K562 (cell line): ENCODE measurements around the gene KRT26. TPM values are rescaled to one million over a fixed set of nuclear protein-coding genes. Genes with fewer than 3 reads are reported as not detected.

ENCODE experiments used
- ATAC-seq: fragments of 200-7000 bp; cut with Tn5 transposase; 3 replicates; pipeline ENCODE4 v1.9.1; 2020; ENCODE audit warnings: moderate library complexity
- BruUV-seq: library from RNA; stranded (reverse); fragments of 400-500 nt; replicated peaks from 2 replicates; lab custom pipeline; 2021; lab: Mats Ljungman, UMichigan
- CTCF ChIA-PET: fragments of 300-600 bp; formaldehyde crosslinking; extraction: SDS; loops from one replicate; lab custom pipeline; 2021; ENCODE audit warnings: low intra/inter-chr PET ratio; lab: Yijun Ruan, JAX
- POLR2A ChIA-PET: fragments of 300-600, 350-650 bp; sonication (Branson Sonifier 250); formaldehyde crosslinking; extraction: SDS; loops from one replicate; lab custom pipeline; 2021; ENCODE audit warnings: antibody characterized with exemption, inconsistent platforms; lab: Yijun Ruan, JAX
- DNase-seq, 4 experiments: peaks; one replicate each; pipeline versions ENCODE4 v3.0.0 to v3.0.0-alpha.2; 2011 to 2018; ENCODE audit warnings: low spot score in 3 of 4, mixed read lengths in 3 of 4; ENCODE audit errors: extremely low read depth in 1 of 4
- FAIRE-seq: peaks from 2 replicates; lab custom pipeline; 2011; peaks lifted over from hg19 to GRCh38; lab: Jason Lieb, UNC
- H2AFZ ChIP-seq: 2 replicates; pipeline ENCODE4 v1.6.0; 2011; ENCODE audit warnings: low read depth, low read length, control low read depth, inconsistent platforms
- H3K27ac ChIP-seq: fragments of 200-600 bp; 3 replicates; pipeline ENCODE4 v1.8.0; 2011; ENCODE audit warnings: low read depth, mild to moderate bottlenecking, control low read depth, inconsistent platforms, low read length, moderate library complexity, mixed read lengths; ENCODE audit errors: extremely low read depth
- H3K27me3 ChIP-seq, 2 experiments: fragments of 300-600 bp in 1 of 2; 2 replicates in 1 of 2; 3 replicates in 1 of 2; pipeline versions ENCODE4 v1.6.0 to v1.8.0; 2011; ENCODE audit warnings: inconsistent platforms in 2 of 2, low read length in 2 of 2, mild to moderate bottlenecking in 1 of 2, mixed read lengths in 1 of 2, moderate library complexity in 1 of 2; ENCODE audit not compliant: control insufficient read depth in 2 of 2, insufficient read depth in 2 of 2
- H3K36me3 ChIP-seq: fragments of 300-600 bp; 3 replicates; pipeline ENCODE4 v1.8.0; 2011; ENCODE audit warnings: mild to moderate bottlenecking, low read length, inconsistent platforms; ENCODE audit not compliant: control insufficient read depth, insufficient read depth
- H3K4me1 ChIP-seq, 2 experiments: fragments of 200-600 bp in 1 of 2; replicated peaks in 1 of 2; 2 replicates in 1 of 2; 3 replicates in 1 of 2; pipeline versions ENCODE4 v1.5.1 to v1.8.0; 2011; ENCODE audit warnings: inconsistent platforms in 2 of 2, low read length in 2 of 2, mild to moderate bottlenecking in 1 of 2, mixed read lengths in 1 of 2, moderate library complexity in 1 of 2; ENCODE audit not compliant: control insufficient read depth in 2 of 2, insufficient read depth in 2 of 2
- H3K4me2 ChIP-seq: 2 replicates; pipeline ENCODE4 v1.6.1; 2011; ENCODE audit warnings: low read length, control low read depth, inconsistent platforms, mixed read lengths; ENCODE audit not compliant: insufficient read depth
- H3K4me3 ChIP-seq: fragments of 200-600 bp; sonication (generic), shearing (Covaris generic); 2 replicates; pipeline ENCODE4 v1.5.1; 2016; ENCODE audit warnings: control low read depth, inconsistent platforms
- H3K79me2 ChIP-seq: fragments of 200-600 bp; 3 replicates; pipeline ENCODE4 v1.8.0; 2011; ENCODE audit warnings: low read length, inconsistent platforms; ENCODE audit not compliant: control insufficient read depth, insufficient read depth
- H3K9ac ChIP-seq, 2 experiments: 2 replicates each; pipeline versions ENCODE4 v1.6.0 to v1.6.1; 2011; ENCODE audit warnings: low read depth in 2 of 2, low read length in 2 of 2, control low read depth in 1 of 2, inconsistent platforms in 1 of 2, mild to moderate bottlenecking in 1 of 2, mixed read lengths in 1 of 2; ENCODE audit not compliant: insufficient read depth in 1 of 2
- H3K9me1 ChIP-seq: one replicate; pipeline ENCODE4 v1.6.0; 2011; ENCODE audit warnings: inconsistent platforms, mild to moderate bottlenecking, low read length, moderate library complexity; ENCODE audit not compliant: control insufficient read depth, insufficient read depth
- H3K9me3 ChIP-seq: replicated peaks from 2 replicates; pipeline ENCODE4 v1.5.1; 2011; ENCODE audit warnings: low read depth, low read length, inconsistent platforms; ENCODE audit not compliant: control insufficient read depth, insufficient read depth
- H4K20me1 ChIP-seq: replicated peaks from 2 replicates; pipeline ENCODE4 v1.6.1; 2011; ENCODE audit warnings: low read length, inconsistent platforms, mixed read lengths; ENCODE audit not compliant: control insufficient read depth, insufficient read depth
- MECOM ChIP-seq: fragments of 250-450 bp; sonication (Bioruptor Pico); IDR thresholded peaks from 2 replicates; pipeline ENCODE4 v1.8.0; 2022; ENCODE audit warnings: inconsistent platforms
- MTA2 ChIP-seq: fragments of 450-650 bp; IDR thresholded peaks from 2 replicates; pipeline ENCODE4 v1.6.1; 2016; ENCODE audit warnings: low read depth
- RFX1 ChIP-seq: fragments of 450-650 bp; IDR thresholded peaks from 2 replicates; pipeline ENCODE4 v1.6.1; 2016; ENCODE audit warnings: mild to moderate bottlenecking, moderate library complexity
- SPI1 ChIP-seq: IDR thresholded peaks from 2 replicates; pipeline ENCODE4 v1.6.1; 2011; ENCODE audit warnings: low read depth, low read length, control low read depth, borderline replicate concordance
- ZNF174 ChIP-seq: fragments of 250-450 bp; sonication (Bioruptor Pico); IDR thresholded peaks from 2 replicates; pipeline ENCODE4 v1.4.0; 2020; ENCODE audit warnings: mild to moderate bottlenecking
- ZNF239 ChIP-seq: fragments of 250-450 bp; sonication (Bioruptor Pico); IDR thresholded peaks from 2 replicates; pipeline ENCODE4 v1.4.0; 2020; ENCODE audit warnings: mild to moderate bottlenecking
- WGBS: fragments of 100-300 bp; shearing (Covaris generic); methylation state at CpG from one replicate; pipeline ENCODE4 v1.1.6; 2016; ENCODE audit warnings: low coverage, mixed read lengths; ENCODE audit not compliant: insufficient coverage; ENCODE audit errors: missing lambda C conversion rate; 5-methylcytosine and 5-hydroxymethylcytosine counted together
- in situ Hi-C: fragments of 300-500 bp; cut with MboI; formaldehyde crosslinking; loops from 4 replicates; pipeline ENCODE4 v1.15.0; 2018; ENCODE audit warnings: inconsistent platforms, mixed read lengths
- intact Hi-C: fragments of 100-400 bp; cut with micrococcal nuclease; formaldehyde crosslinking; loops from 2 replicates; pipeline ENCODE4 v1.14.2; 2022
- polyA plus RNA-seq, 8 experiments: library from polyadenylated mRNA; depleted of rRNA in 4 of 8; stranded (reverse) in 5 of 8; unstranded in 3 of 8; fragments of >200 nt; fragmentation: Nextera tagmentation in 2 of 8; fragmentation: Illumina TruSeq in 1 of 8; extraction: Ambion mirVana in 2 of 8; extraction: Trizol in 1 of 8; gene quantifications; 2 replicates each; pipeline versions ENCODE4 v1.2.1 to v1.2.3, GENCODE V29; 2011 to 2014; ENCODE audit warnings: inconsistent platforms in 1 of 8, missing spikeins in 1 of 8
- total RNA-seq, 7 experiments: library from RNA; depleted of rRNA in 6 of 7; stranded (reverse); fragments of >200 nt in 6 of 7; fragmentation: Illumina TruSeq in 2 of 7; extraction: Trizol in 2 of 7; gene quantifications; 2 replicates each; pipeline versions ENCODE4 v1.2.1 to v1.2.3, GENCODE V29; 2011 to 2021; ENCODE audit warnings: low replicate concordance in 1 of 7
- TF ChIP-seq, protein P1 (sequence below): fragments of 200-800 bp; sonication (Bioruptor generic); IDR thresholded peaks from 2 replicates; pipeline ENCODE4 v1.6.1; 2016; ENCODE audit warnings: missing genetic modification characterization, missing compliant biosample characterization
- TF ChIP-seq, protein P2 (sequence below): fragments of 450-650 bp; conservative IDR thresholded peaks from 2 replicates; pipeline ENCODE4 v1.6.1; 2016; ENCODE audit warnings: missing genetic modification characterization, low read depth, mild to moderate bottlenecking, control low read depth, missing compliant biosample characterization

KRT26 gene
- total and polyA plus RNA-seq, 9 of the 15 experiments (the other 6 are each of a cell fraction or from before 2014, with no cell fraction given), result not detected

DNA sequence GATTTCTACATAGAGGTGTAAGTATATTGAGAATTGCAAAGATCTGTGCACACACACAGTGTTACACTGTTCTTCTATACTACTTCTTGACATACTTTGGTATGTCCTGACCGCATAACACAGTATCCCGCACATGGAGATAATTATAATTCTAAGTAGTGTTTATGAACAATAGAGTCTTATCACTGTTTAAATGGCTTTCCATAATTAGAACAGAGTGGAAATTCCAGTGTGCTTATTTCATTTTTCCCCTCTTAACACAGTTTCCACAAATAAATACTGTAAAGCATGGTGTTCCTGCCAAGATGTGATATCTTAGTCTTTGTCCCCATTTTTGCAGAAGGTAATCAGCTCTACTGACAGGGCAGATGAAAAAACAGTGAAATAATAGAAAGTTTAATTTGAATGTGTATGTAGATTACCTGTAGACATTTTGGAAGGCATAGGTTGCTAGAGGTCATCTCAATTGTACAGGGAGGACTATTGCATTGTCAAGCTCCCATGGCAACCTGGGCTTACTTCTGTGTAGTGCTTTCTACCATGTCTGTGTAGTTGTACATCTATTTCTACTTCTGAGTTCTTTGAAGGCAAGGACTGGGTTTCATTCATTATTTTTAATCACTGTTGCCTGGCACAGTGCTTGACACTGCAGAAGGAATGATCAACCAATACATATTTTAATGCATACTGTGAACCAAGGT lies 37.9 kb upstream of the KRT26 start:
- H3K9me3 ChIP-seq, result no peaks in the 10 kb centered on the region
- ChIA-PET CTCF (no interaction called here), POLR2A (interaction anchor here (1.2 to 2.0 kb wide), 3 partner anchors 9 to 881 kb away, joined by 3 to 8 read pairs (median 3); no protein-coding TSS in a partner anchor)
- no peaks in the 10 kb centered on the region for H4K20me1 ChIP-seq
- TF ChIP-seq, protein P1, sequence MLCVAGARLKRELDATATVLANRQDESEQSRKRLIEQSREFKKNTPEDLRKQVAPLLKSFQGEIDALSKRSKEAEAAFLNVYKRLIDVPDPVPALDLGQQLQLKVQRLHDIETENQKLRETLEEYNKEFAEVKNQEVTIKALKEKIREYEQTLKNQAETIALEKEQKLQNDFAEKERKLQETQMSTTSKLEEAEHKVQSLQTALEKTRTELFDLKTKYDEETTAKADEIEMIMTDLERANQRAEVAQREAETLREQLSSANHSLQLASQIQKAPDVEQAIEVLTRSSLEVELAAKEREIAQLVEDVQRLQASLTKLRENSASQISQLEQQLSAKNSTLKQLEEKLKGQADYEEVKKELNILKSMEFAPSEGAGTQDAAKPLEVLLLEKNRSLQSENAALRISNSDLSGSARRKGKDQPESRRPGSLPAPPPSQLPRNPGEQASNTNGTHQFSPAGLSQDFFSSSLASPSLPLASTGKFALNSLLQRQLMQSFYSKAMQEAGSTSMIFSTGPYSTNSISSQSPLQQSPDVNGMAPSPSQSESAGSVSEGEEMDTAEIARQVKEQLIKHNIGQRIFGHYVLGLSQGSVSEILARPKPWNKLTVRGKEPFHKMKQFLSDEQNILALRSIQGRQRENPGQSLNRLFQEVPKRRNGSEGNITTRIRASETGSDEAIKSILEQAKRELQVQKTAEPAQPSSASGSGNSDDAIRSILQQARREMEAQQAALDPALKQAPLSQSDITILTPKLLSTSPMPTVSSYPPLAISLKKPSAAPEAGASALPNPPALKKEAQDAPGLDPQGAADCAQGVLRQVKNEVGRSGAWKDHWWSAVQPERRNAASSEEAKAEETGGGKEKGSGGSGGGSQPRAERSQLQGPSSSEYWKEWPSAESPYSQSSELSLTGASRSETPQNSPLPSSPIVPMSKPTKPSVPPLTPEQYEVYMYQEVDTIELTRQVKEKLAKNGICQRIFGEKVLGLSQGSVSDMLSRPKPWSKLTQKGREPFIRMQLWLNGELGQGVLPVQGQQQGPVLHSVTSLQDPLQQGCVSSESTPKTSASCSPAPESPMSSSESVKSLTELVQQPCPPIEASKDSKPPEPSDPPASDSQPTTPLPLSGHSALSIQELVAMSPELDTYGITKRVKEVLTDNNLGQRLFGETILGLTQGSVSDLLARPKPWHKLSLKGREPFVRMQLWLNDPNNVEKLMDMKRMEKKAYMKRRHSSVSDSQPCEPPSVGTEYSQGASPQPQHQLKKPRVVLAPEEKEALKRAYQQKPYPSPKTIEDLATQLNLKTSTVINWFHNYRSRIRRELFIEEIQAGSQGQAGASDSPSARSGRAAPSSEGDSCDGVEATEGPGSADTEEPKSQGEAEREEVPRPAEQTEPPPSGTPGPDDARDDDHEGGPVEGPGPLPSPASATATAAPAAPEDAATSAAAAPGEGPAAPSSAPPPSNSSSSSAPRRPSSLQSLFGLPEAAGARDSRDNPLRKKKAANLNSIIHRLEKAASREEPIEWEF (CRISPR knock-in tag), result no peak
- TF ChIP-seq ZNF174, result no peak
- no peak for TF ChIP-seq SPI1
- TF ChIP-seq, protein P2, sequence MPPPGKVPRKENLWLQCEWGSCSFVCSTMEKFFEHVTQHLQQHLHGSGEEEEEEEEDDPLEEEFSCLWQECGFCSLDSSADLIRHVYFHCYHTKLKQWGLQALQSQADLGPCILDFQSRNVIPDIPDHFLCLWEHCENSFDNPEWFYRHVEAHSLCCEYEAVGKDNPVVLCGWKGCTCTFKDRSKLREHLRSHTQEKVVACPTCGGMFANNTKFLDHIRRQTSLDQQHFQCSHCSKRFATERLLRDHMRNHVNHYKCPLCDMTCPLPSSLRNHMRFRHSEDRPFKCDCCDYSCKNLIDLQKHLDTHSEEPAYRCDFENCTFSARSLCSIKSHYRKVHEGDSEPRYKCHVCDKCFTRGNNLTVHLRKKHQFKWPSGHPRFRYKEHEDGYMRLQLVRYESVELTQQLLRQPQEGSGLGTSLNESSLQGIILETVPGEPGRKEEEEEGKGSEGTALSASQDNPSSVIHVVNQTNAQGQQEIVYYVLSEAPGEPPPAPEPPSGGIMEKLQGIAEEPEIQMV (tag), result no peak
- no peak for TF ChIP-seq MTA2
- no peak for TF ChIP-seq ZNF239
- TF ChIP-seq MECOM (CRISPR knock-in tag), result no peak
- TF ChIP-seq RFX1, result peak; percentile 20; the same call in 1 of the 2 replicates
- no peaks in the 10 kb centered on the region for H3K36me3 ChIP-seq
- no peak for ATAC-seq
- intact Hi-C loops (no loop called here), in situ Hi-C loops (loop anchor here (10.0 kb wide), 1 partner anchor 95 kb away; no protein-coding TSS in a partner anchor)
- no peak for FAIRE-seq
- H3K4me2 ChIP-seq, result no peak overlapping the region
- H3K4me3 ChIP-seq, result no peak overlapping the region
- BruUV-seq, result no TSS peak
- H3K4me1 ChIP-seq, result no peaks in the 10 kb centered on the region; a peak in 1 of 5 replicates
- H3K27ac ChIP-seq, result no peak overlapping the region
- H3K27me3 ChIP-seq, result peaks cover 3 to 10% of the 10 kb centered on the region in 2 experiments; a peak in 3 of 5 replicates
- WGBS, result 42% methylated on average over 2 of the region's 2 CpGs
- no peaks in the 10 kb centered on the region for H3K79me2 ChIP-seq
- DNase-seq, result no peak
- H2AFZ ChIP-seq, result no peak overlapping the region
- no peak overlapping the region for H3K9ac ChIP-seq
- no peaks in the 10 kb centered on the region for H3K9me1 ChIP-seq
